OCI-LY7 (cell line): Measurements from ENCODE around the gene MEGF8.

Experiments used
- CTCF ChIP-seq: fragments of 200-600 bp; sonication (generic); conservative IDR thresholded peaks from 2 replicates; pipeline ENCODE4 v1.5.1; 2014; ENCODE audit warnings: mild to moderate bottlenecking, antibody characterized with exemption, low read length, moderate library complexity, mixed read lengths
- EZH2phosphoT487 ChIP-seq: fragments of 200-600 bp; sonication (generic); IDR thresholded peaks from 2 replicates; pipeline ENCODE4 v1.6.1; 2018; ENCODE audit warnings: low read depth, borderline replicate concordance, mild to moderate bottlenecking, mixed run types, antibody characterized with exemption, low read length, moderate library complexity, mixed read lengths

- no peak for TF ChIP-seq CTCF
- no peak for TF ChIP-seq EZH2phosphoT487
These were observed 11.3 kb upstream of the MEGF8 start for GRCh38 chr19:42313840-42314755.
